HepG2 (cell line): Measurements from ENCODE around the gene HSDL1. TPM values are rescaled to one million over a fixed set of nuclear protein-coding genes. Genes with fewer than 3 reads are reported as not detected.

Experiments
- ATAC-seq: fragments of 200-7000 bp; cut with Tn5 transposase; 3 replicates; pipeline ENCODE4 v1.9.1; 2020; ENCODE audit warnings: mild to moderate bottlenecking, moderate library complexity
- BruUV-seq: library from RNA; stranded (reverse); fragments of 400-500 nt; replicated peaks from 2 replicates; lab custom pipeline; 2021; lab: Mats Ljungman, UMichigan
- CTCF ChIA-PET: fragments of 300-600 bp; formaldehyde crosslinking; extraction: SDS; loops from one replicate; lab custom pipeline; 2021; ENCODE audit warnings: low total read pairs, inconsistent platforms, low intra/inter-chr PET ratio; lab: Yijun Ruan, JAX
- POLR2A ChIA-PET: fragments of 350-600 bp; sonication (Branson Sonifier 250); formaldehyde crosslinking; loops from one replicate; lab custom pipeline; 2020; ENCODE audit warnings: antibody characterized with exemption, inconsistent platforms; lab: Yijun Ruan, JAX
- DNase-seq: peaks from one replicate; pipeline ENCODE4 v3.0.0-alpha.2; 2015; ENCODE audit warnings: low spot score
- FAIRE-seq: peaks from 3 replicates; lab custom pipeline; 2011; peaks lifted over from hg19 to GRCh38; lab: Jason Lieb, UNC
- H2AFZ ChIP-seq: one replicate; pipeline ENCODE4 v1.6.1; 2011; ENCODE audit warnings: low read length, inconsistent platforms
- H3K27ac ChIP-seq: fragments of 300-600 bp; 3 replicates; pipeline ENCODE4 v1.8.0; 2011; ENCODE audit warnings: mixed run types, mild to moderate bottlenecking, mixed read lengths, low read length, inconsistent platforms; ENCODE audit not compliant: insufficient read depth; ENCODE audit errors: extremely low read length
- H3K27me3 ChIP-seq, 2 experiments: fragments of 200-600 bp in 1 of 2; 2 replicates in 1 of 2; 3 replicates in 1 of 2; pipeline versions ENCODE4 v1.6.0 to v1.8.0; 2011; ENCODE audit warnings: low read length in 2 of 2, mild to moderate bottlenecking in 2 of 2, moderate library complexity in 2 of 2, inconsistent platforms in 1 of 2; ENCODE audit not compliant: insufficient read depth in 2 of 2, control insufficient read depth in 1 of 2
- H3K36me3 ChIP-seq, 2 experiments: fragments of 200-600 bp in 1 of 2; replicated peaks in 1 of 2; 2 replicates in 1 of 2; 3 replicates in 1 of 2; pipeline versions ENCODE4 v1.5.1 to v1.8.0; 2011; ENCODE audit warnings: low read length in 2 of 2, inconsistent platforms in 1 of 2; ENCODE audit not compliant: insufficient read depth in 2 of 2, control insufficient read depth in 1 of 2
- H3K4me1 ChIP-seq: 2 replicates; pipeline ENCODE4 v1.5.1; 2012; ENCODE audit warnings: low read length, inconsistent platforms; ENCODE audit not compliant: insufficient read depth
- H3K4me2 ChIP-seq: 2 replicates; pipeline ENCODE4 v1.6.0; 2011; ENCODE audit warnings: low read depth, low read length, inconsistent platforms
- H3K4me3 ChIP-seq, 3 experiments: fragments of 200-600 bp in 1 of 3; sonication (generic), shearing (Covaris generic) in 1 of 3; replicated peaks in 1 of 3; 2 replicates each; pipeline ENCODE4 v1.5.1; 2011 to 2016; ENCODE audit warnings: low read length in 3 of 3, inconsistent platforms in 2 of 3, low read depth in 2 of 3, mild to moderate bottlenecking in 2 of 3, control low read depth in 1 of 3, mixed read lengths in 1 of 3; ENCODE audit not compliant: insufficient read depth in 1 of 3
- H3K79me2 ChIP-seq: one replicate; pipeline ENCODE4 v1.6.1; 2011; ENCODE audit warnings: low read length, inconsistent platforms; ENCODE audit not compliant: insufficient read depth
- H3K9ac ChIP-seq: 2 replicates; pipeline ENCODE4 v1.6.0; 2011; ENCODE audit warnings: mild to moderate bottlenecking, low read depth, low read length, inconsistent platforms; ENCODE audit not compliant: insufficient read depth
- H3K9me3 ChIP-seq: 2 replicates; pipeline ENCODE4 v1.5.1; 2012; ENCODE audit warnings: mild to moderate bottlenecking, low read length
- H4K20me1 ChIP-seq: 2 replicates; pipeline ENCODE4 v1.6.0; 2011; ENCODE audit warnings: inconsistent platforms, mild to moderate bottlenecking, low read length, moderate library complexity; ENCODE audit not compliant: insufficient read depth
- E2F2 ChIP-seq: sonication (generic); formaldehyde crosslinking; IDR thresholded peaks from 2 replicates; pipeline ENCODE4 v1.4.0; 2020; ENCODE audit warnings: missing genetic modification reagents, borderline replicate concordance
- MATR3 ChIP-seq: sonication (generic); formaldehyde crosslinking; IDR thresholded peaks from 2 replicates; pipeline ENCODE4 v1.4.0; 2020; ENCODE audit warnings: missing genetic modification reagents
- NCOA1 ChIP-seq: sonication (generic); formaldehyde crosslinking; IDR thresholded peaks from 2 replicates; pipeline ENCODE4 v1.9.0; 2021; ENCODE audit warnings: missing genetic modification reagents
- NFYB ChIP-seq: sonication (generic); formaldehyde crosslinking; IDR thresholded peaks from 2 replicates; pipeline ENCODE4 v1.4.0; 2020; ENCODE audit warnings: missing genetic modification reagents
- NR2F1 ChIP-seq, 2 experiments: fragments of 450-650 bp in 1 of 2; formaldehyde crosslinking in 1 of 2; IDR thresholded peaks; 2 replicates each; pipeline versions ENCODE4 v1.5.0 to v1.6.1; 2016 to 2020; ENCODE audit warnings: mild to moderate bottlenecking in 1 of 2, missing compliant biosample characterization in 1 of 2, missing genetic modification reagents in 1 of 2, moderate library complexity in 1 of 2
- PAXIP1 ChIP-seq: sonication (generic); formaldehyde crosslinking; conservative IDR thresholded peaks from 2 replicates; pipeline ENCODE4 v1.4.0; 2020; ENCODE audit warnings: mild to moderate bottlenecking, missing genetic modification reagents, moderate library complexity
- RFXANK ChIP-seq: IDR thresholded peaks from 2 replicates; pipeline ENCODE4 v1.6.1; 2016
- SETDB1 ChIP-seq: sonication (generic); formaldehyde crosslinking; IDR thresholded peaks from 2 replicates; pipeline ENCODE4 v1.5.1; 2020; ENCODE audit warnings: missing genetic modification reagents, mild to moderate bottlenecking, borderline replicate concordance
- ZNF30 ChIP-seq: sonication (generic); formaldehyde crosslinking; IDR thresholded peaks from 2 replicates; pipeline ENCODE4 v1.5.0; 2020; ENCODE audit warnings: mild to moderate bottlenecking, missing genetic modification reagents
- ZNF382 ChIP-seq: sonication (generic); formaldehyde crosslinking; IDR thresholded peaks from 2 replicates; pipeline ENCODE4 v1.5.0; 2020; ENCODE audit warnings: missing genetic modification reagents, mild to moderate bottlenecking, borderline replicate concordance
- ZNF747 ChIP-seq: sonication (generic); formaldehyde crosslinking; IDR thresholded peaks from 2 replicates; pipeline ENCODE4 v1.8.1; 2023; ENCODE audit warnings: missing genetic modification reagents, mild to moderate bottlenecking, borderline replicate concordance
- ZNF782 ChIP-seq: sonication (generic); formaldehyde crosslinking; IDR thresholded peaks from 2 replicates; pipeline ENCODE4 v1.4.0; 2020; ENCODE audit warnings: missing genetic modification reagents, mild to moderate bottlenecking, borderline replicate concordance
- WGBS: methylation state at CpG from one replicate; pipeline ENCODE4 v1.1.6; 2017; ENCODE audit warnings: low lambda C conversion rate; 5-methylcytosine and 5-hydroxymethylcytosine counted together
- in situ Hi-C: cut with HindIII; loops from 2 replicates; pipeline ENCODE4 v1.10.0; 2017; ENCODE audit warnings: low pct_unique_long_range_greater_than_20kb; ENCODE audit not compliant: extremely low pct_ligation_motif_present
- intact Hi-C: fragments of 100-400 bp; cut with micrococcal nuclease; formaldehyde crosslinking; loops from one replicate; pipeline ENCODE4 v1.10.0; 2022; ENCODE audit not compliant: unreplicated experiment
- polyA plus RNA-seq, 8 experiments: library from polyadenylated mRNA; depleted of rRNA in 3 of 8; stranded (reverse) in 7 of 8; unstranded in 1 of 8; fragments of >200 nt; fragmentation: Illumina TruSeq in 4 of 8; extraction: Trizol in 4 of 8; gene quantifications; 2 replicates each; pipeline versions ENCODE4 v1.2.1 to v1.2.3, GENCODE V29; 2011 to 2016; ENCODE audit warnings: low read depth in 4 of 8, missing spikeins in 1 of 8, mixed read lengths in 1 of 8; ENCODE audit not compliant: insufficient read depth in 1 of 8
- total RNA-seq, 5 experiments: library from RNA; depleted of rRNA; stranded (reverse); fragments of >200 nt; fragmentation: Illumina TruSeq; extraction: Trizol; gene quantifications; 2 replicates each; pipeline ENCODE4 v1.2.3, GENCODE V29; 2016; ENCODE audit warnings: low read depth in 1 of 5
- TF ChIP-seq, protein P1 (sequence below): sonication (generic); formaldehyde crosslinking; IDR thresholded peaks from 2 replicates; pipeline ENCODE4 v1.4.0; 2020; ENCODE audit warnings: missing genetic modification reagents

Gene HSDL1
- total and polyA plus RNA-seq, 2 of the 13 experiments (the other 11 are each of a cell fraction or from before 2014, with no cell fraction given) = 49.2 to 49.7 TPM

GRCh38 chr16:84093120-84093878 is 51.7 kb downstream of the HSDL1 start (continued):
- TF ChIP-seq, protein P1, sequence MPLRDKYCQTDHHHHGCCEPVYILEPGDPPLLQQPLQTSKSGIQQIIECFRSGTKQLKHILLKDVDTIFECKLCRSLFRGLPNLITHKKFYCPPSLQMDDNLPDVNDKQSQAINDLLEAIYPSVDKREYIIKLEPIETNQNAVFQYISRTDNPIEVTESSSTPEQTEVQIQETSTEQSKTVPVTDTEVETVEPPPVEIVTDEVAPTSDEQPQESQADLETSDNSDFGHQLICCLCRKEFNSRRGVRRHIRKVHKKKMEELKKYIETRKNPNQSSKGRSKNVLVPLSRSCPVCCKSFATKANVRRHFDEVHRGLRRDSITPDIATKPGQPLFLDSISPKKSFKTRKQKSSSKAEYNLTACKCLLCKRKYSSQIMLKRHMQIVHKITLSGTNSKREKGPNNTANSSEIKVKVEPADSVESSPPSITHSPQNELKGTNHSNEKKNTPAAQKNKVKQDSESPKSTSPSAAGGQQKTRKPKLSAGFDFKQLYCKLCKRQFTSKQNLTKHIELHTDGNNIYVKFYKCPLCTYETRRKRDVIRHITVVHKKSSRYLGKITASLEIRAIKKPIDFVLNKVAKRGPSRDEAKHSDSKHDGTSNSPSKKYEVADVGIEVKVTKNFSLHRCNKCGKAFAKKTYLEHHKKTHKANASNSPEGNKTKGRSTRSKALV (CRISPR knock-in tag) = no peak
- TF ChIP-seq ZNF382 (CRISPR knock-in tag) (no peak), SETDB1 (CRISPR knock-in tag) (no peak), ZNF782 (no peak), E2F2 (CRISPR knock-in tag) (no peak), NFYB (CRISPR knock-in tag) (no peak), NR2F1 (CRISPR knock-in tag; IDR thresholded peaks at IDR 0.05) (no peak)

DNA sequence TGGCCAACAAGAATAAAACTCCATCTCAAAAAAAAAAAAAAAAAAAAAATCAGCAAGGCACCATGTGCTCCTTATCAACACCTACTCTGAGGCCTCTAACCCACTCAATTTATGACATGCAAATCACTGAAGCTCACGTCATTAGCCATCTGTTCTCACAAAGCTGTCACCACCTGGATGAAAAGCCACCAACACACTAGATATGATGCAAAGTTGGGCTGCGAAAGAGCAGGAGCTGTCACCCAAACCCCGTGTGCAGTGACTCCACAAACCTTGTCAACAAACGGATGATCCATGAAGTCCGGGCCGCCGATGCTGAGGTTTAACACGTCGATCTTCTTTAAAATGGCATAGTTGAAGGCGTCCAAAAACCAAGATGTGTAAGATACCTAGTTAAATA is 53.5 kb downstream of the HSDL1 start:
- Histone ChIP-seq H4K20me1 (peaks cover 12% of the 10 kb centered on the region), H3K4me2 (no peak overlapping the region), H3K4me3 (no peak overlapping the region), H3K27me3 (no peaks in the 10 kb centered on the region), H3K4me1 (peaks cover 5% of the 10 kb centered on the region), H3K79me2 (no peaks in the 10 kb centered on the region), H3K9me3 (no peaks in the 10 kb centered on the region)
- POLR2A ChIA-PET = interaction anchor here (0.9 to 1.1 kb wide), 2 partner anchors 25 to 48 kb away, joined by 3 to 4 read pairs; partner anchors contain the start of gene MBTPS1
- in situ Hi-C loops = no loop called here
- CTCF ChIA-PET = no interaction called here
- TF ChIP-seq NCOA1 (CRISPR knock-in tag) (no peak), PAXIP1 (CRISPR knock-in tag) (no peak), ZNF747 (no peak), RFXANK (CRISPR knock-in tag) (no peak), ZNF30 (CRISPR knock-in tag) (no peak), MATR3 (no peak)
- TF ChIP-seq, all 625 proteins: peak for 0
- Histone ChIP-seq H3K27ac (no peak overlapping the region), H3K9ac (no peak overlapping the region), H2AFZ (no peak overlapping the region), H3K36me3 (peaks cover 41 to 90% of the 10 kb centered on the region in 2 experiments)
- ATAC-seq (no peak), FAIRE-seq (no peak), DNase-seq (no peak)
- WGBS = 96% methylated on average over 10 of the region's 10 CpGs
- no TSS peak for BruUV-seq
- intact Hi-C loops = no loop called here
